ENCODE results near the gene SLC27A1. TPM values are rescaled to one million over a fixed set of nuclear protein-coding genes. Genes with fewer than 3 reads are reported as not detected.
A peak's percentile ranks its signal among the peaks of the same experiment; 100 is the strongest.

The SLC27A1 gene
- total and polyA plus RNA-seq, 10 of the 15 experiments (the other 5 are each of a cell fraction or from before 2014, with no cell fraction given): 0.11 to 2.3 (median 1.2) TPM

DNA sequence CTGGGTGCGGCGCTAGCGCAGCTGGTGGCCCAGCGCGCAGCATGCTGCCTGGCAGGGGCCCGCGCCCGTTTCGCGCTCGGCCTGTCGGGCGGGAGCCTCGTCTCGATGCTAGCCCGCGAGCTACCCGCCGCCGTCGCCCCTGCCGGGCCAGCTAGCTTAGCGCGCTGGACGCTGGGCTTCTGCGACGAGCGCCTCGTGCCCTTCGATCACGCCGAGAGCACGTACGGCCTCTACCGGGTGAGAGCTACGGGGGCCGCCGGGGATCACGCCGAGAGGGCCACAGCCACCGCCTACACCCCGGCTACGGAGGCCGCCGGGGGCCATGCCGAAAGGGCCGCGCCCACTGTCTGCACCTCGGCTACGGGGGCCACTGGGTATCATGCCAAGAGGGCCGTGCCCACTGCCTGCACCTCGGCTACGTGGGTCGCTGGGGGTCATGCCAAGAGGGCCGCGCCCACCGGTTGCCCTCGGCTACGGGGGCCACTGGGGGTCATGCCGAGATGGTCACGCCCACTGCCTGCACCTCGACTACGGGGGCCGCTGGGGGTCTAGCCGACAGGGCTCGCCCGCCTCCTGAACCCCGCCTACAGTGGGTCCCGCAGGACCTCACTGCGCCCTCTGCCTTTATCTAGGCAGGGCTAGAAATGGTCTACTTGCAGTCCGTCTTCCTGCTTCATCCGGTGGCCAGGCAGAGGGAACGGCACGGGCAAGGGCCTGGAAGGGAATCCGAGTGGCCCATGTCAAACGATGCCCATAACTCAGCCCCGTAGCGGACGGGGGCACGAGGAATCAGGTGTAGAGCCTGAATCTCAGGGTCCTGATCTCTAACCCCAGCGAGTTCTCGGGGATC, 41.6 kb downstream of the SLC27A1 start (continued):
- TF ChIP-seq, protein P1, sequence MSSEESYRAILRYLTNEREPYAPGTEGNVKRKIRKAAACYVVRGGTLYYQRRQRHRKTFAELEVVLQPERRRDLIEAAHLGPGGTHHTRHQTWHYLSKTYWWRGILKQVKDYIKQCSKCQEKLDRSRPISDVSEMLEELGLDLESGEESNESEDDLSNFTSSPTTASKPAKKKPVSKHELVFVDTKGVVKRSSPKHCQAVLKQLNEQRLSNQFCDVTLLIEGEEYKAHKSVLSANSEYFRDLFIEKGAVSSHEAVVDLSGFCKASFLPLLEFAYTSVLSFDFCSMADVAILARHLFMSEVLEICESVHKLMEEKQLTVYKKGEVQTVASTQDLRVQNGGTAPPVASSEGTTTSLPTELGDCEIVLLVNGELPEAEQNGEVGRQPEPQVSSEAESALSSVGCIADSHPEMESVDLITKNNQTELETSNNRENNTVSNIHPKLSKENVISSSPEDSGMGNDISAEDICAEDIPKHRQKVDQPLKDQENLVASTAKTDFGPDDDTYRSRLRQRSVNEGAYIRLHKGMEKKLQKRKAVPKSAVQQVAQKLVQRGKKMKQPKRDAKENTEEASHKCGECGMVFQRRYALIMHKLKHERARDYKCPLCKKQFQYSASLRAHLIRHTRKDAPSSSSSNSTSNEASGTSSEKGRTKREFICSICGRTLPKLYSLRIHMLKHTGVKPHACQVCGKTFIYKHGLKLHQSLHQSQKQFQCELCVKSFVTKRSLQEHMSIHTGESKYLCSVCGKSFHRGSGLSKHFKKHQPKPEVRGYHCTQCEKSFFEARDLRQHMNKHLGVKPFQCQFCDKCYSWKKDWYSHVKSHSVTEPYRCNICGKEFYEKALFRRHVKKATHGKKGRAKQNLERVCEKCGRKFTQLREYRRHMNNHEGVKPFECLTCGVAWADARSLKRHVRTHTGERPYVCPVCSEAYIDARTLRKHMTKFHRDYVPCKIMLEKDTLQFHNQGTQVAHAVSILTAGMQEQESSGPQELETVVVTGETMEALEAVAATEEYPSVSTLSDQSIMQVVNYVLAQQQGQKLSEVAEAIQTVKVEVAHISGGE (CRISPR knock-in tag; IDR thresholded peaks at IDR 0.05): no peak
- TF ChIP-seq NFYB (IDR thresholded peaks at IDR 0.05; ENCODE audit: insufficient read depth, low read depth, low read length) (no peak), CBFB (IDR thresholded peaks at IDR 0.05; ENCODE audit: low read depth) (peak; percentile 87), CHD4 (IDR thresholded peaks at IDR 0.05) (no peak), ATF2 (IDR thresholded peaks at IDR 0.05; ENCODE audit: low read length) (no peak), BCL11A (IDR thresholded peaks at IDR 0.05; ENCODE audit: low read depth, low read length) (no peak), TBL1XR1 (IDR thresholded peaks at IDR 0.05; ENCODE audit: low read depth, low read length) (peak; percentile 49; the same call in 1 of the 2 replicates), WRNIP1 (IDR thresholded peaks at IDR 0.05; ENCODE audit: borderline replicate concordance, low read depth, low read length) (no peak), KLF5 (IDR thresholded peaks at IDR 0.05; ENCODE audit: partially characterized antibody) (peak; percentile 30), TCF7 (IDR thresholded peaks at IDR 0.05; ENCODE audit: borderline replicate concordance) (no peak), PAX5 (IDR thresholded peaks at IDR 0.05; ENCODE audit: borderline replicate concordance, low read depth, low read length) (peak; percentile 99), NBN (IDR thresholded peaks at IDR 0.05) (peak; percentile 97), SMARCA5 (IDR thresholded peaks at IDR 0.05) (peak; percentile 95), POU2F2 (IDR thresholded peaks at IDR 0.05; ENCODE audit: borderline replicate concordance, low read depth, low read length) (no peak; the same call in 1 of the 3 replicates), CBX3 (IDR thresholded peaks at IDR 0.05; ENCODE audit: borderline replicate concordance, low read depth) (no peak), GABPA (IDR thresholded peaks at IDR 0.05; ENCODE audit: low read depth) (no peak), KAT2A (conservative IDR thresholded peaks at IDR 0.05; ENCODE audit: control insufficient read depth, low read depth, low read length) (no peak), MYB (IDR thresholded peaks at IDR 0.05; ENCODE audit: borderline replicate concordance, low read depth, low read length) (no peak), HCFC1 (IDR thresholded peaks at IDR 0.05; ENCODE audit: low read length) (peak; percentile 72)
- TF ChIP-seq, protein P2, sequence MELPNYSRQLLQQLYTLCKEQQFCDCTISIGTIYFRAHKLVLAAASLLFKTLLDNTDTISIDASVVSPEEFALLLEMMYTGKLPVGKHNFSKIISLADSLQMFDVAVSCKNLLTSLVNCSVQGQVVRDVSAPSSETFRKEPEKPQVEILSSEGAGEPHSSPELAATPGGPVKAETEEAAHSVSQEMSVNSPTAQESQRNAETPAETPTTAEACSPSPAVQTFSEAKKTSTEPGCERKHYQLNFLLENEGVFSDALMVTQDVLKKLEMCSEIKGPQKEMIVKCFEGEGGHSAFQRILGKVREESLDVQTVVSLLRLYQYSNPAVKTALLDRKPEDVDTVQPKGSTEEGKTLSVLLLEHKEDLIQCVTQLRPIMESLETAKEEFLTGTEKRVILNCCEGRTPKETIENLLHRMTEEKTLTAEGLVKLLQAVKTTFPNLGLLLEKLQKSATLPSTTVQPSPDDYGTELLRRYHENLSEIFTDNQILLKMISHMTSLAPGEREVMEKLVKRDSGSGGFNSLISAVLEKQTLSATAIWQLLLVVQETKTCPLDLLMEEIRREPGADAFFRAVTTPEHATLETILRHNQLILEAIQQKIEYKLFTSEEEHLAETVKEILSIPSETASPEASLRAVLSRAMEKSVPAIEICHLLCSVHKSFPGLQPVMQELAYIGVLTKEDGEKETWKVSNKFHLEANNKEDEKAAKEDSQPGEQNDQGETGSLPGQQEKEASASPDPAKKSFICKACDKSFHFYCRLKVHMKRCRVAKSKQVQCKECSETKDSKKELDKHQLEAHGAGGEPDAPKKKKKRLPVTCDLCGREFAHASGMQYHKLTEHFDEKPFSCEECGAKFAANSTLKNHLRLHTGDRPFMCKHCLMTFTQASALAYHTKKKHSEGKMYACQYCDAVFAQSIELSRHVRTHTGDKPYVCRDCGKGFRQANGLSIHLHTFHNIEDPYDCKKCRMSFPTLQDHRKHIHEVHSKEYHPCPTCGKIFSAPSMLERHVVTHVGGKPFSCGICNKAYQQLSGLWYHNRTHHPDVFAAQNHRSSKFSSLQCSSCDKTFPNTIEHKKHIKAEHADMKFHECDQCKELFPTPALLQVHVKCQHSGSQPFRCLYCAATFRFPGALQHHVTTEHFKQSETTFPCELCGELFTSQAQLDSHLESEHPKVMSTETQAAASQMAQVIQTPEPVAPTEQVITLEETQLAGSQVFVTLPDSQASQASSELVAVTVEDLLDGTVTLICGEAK (IDR thresholded peaks at IDR 0.05; ENCODE audit: borderline replicate concordance): no peak
- TF ChIP-seq, protein P3, sequence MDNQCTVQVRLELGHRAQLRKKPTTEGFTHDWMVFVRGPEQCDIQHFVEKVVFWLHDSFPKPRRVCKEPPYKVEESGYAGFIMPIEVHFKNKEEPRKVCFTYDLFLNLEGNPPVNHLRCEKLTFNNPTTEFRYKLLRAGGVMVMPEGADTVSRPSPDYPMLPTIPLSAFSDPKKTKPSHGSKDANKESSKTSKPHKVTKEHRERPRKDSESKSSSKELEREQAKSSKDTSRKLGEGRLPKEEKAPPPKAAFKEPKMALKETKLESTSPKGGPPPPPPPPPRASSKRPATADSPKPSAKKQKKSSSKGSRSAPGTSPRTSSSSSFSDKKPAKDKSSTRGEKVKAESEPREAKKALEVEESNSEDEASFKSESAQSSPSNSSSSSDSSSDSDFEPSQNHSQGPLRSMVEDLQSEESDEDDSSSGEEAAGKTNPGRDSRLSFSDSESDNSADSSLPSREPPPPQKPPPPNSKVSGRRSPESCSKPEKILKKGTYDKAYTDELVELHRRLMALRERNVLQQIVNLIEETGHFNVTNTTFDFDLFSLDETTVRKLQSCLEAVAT (IDR thresholded peaks at IDR 0.05): peak; percentile 79
